GM10266 (cell line): ENCODE measurements around the gene KLK11.

ENCODE experiments used
- DNase-seq: peaks from one replicate; pipeline ENCODE4 v3.0.0; 2012; ENCODE audit errors: extremely low spot score
- CTCF ChIP-seq: IDR thresholded peaks from 2 replicates; pipeline ENCODE4 v1.5.1; 2012; ENCODE audit warnings: mild to moderate bottlenecking, low read depth; ENCODE audit not compliant: control insufficient read depth, insufficient read depth; ENCODE audit errors: missing control alignments

Gene KLK11

GRCh38 chr19:51044327-51044726 is 17.9 kb upstream of the KLK11 start:
- TF ChIP-seq CTCF, result no peak
- DNase-seq, result no peak

- TF ChIP-seq CTCF, result no peak
- DNase-seq, result no peak
These were observed 17.1 kb upstream of the KLK11 start for GRCh38 chr19:51043497-51043896.

GRCh38 chr19:51040151-51040550 is 13.7 kb upstream of the KLK11 start:
- TF ChIP-seq CTCF, result no peak
- DNase-seq, result no peak

- DNase-seq, result no peak
These were observed 10.1 kb upstream of the KLK11 start for GRCh38 chr19:51036519-51036918.

GRCh38 chr19:51034704-51035103 is 8.3 kb upstream of the KLK11 start, which contains the start of gene KLK12:
Gene KLK12, minus strand, starts transcription at chr19:51035002. Its CDS starts 381 bp downstream, at chr19:51034621.
- TF ChIP-seq CTCF, result no peak
- DNase-seq, result no peak

More at GRCh38 chr19:51036519-51036918, 10.1 kb upstream of the KLK11 start:
- TF ChIP-seq CTCF, result no peak

- no peak for TF ChIP-seq CTCF
- DNase-seq, result no peak
These were observed 5.4 kb upstream of the KLK11 start for GRCh38 chr19:51031880-51032225.

- no peak for TF ChIP-seq CTCF
- no peak for DNase-seq
These were observed 4.9 kb upstream of the KLK11 start for GRCh38 chr19:51031220-51031879.
